Loucy (cell line): ENCODE data around the gene PALLD.

Experiments
- H2AFZ ChIP-seq: fragments of 200-600 bp; sonication (generic); 2 replicates; pipeline ENCODE4 v1.6.0; 2016; ENCODE audit warnings: antibody characterized with exemption, mild to moderate bottlenecking, low read length, moderate library complexity
- H3F3A ChIP-seq: fragments of 200-600 bp; 2 replicates; pipeline ENCODE4 v1.6.0; 2016; ENCODE audit warnings: antibody characterized with exemption, low read depth, mild to moderate bottlenecking
- H3K27me3 ChIP-seq: fragments of 200-600 bp; sonication (generic); 2 replicates; pipeline ENCODE4 v1.6.1; 2014; ENCODE audit warnings: low read length, mild to moderate bottlenecking; ENCODE audit not compliant: insufficient read depth, poor library complexity, severe bottlenecking
- H3K36me3 ChIP-seq: fragments of 200-600 bp; sonication (generic); 2 replicates; pipeline ENCODE4 v1.6.1; 2016; ENCODE audit warnings: low read length; ENCODE audit not compliant: insufficient read depth
- H3K4me1 ChIP-seq: fragments of 200-600 bp; sonication (generic); 2 replicates; pipeline ENCODE4 v1.5.1; 2014; ENCODE audit warnings: low read length, mild to moderate bottlenecking; ENCODE audit not compliant: insufficient read depth, poor library complexity, severe bottlenecking
- H3K4me2 ChIP-seq: fragments of 200-600 bp; sonication (generic); 2 replicates; pipeline ENCODE4 v1.6.0; 2014; ENCODE audit warnings: antibody characterized with exemption, low read length, low read depth, mild to moderate bottlenecking; ENCODE audit not compliant: poor library complexity, severe bottlenecking
- H3K4me3 ChIP-seq: fragments of 200-600 bp; sonication (generic); 2 replicates; pipeline ENCODE4 v1.5.1; 2014; ENCODE audit warnings: low read length, mild to moderate bottlenecking, mixed read lengths; ENCODE audit not compliant: poor library complexity, severe bottlenecking
- H3K79me2 ChIP-seq: fragments of 200-600 bp; sonication (generic); 2 replicates; pipeline ENCODE4 v1.6.1; 2014; ENCODE audit warnings: low read length; ENCODE audit not compliant: insufficient read depth
- H3K9ac ChIP-seq: fragments of 200-600 bp; sonication (generic); 2 replicates; pipeline ENCODE4 v1.6.0; 2014; ENCODE audit warnings: mild to moderate bottlenecking, low read depth, low read length, moderate library complexity; ENCODE audit not compliant: poor library complexity, severe bottlenecking
- H3K9me2 ChIP-seq: fragments of 200-600 bp; sonication (generic); replicated peaks from 2 replicates; pipeline ENCODE4 v1.6.1; 2016; ENCODE audit warnings: low read depth, low read length, mixed read lengths
- H3K9me3 ChIP-seq: fragments of 200-600 bp; sonication (generic); 2 replicates; pipeline ENCODE4 v1.6.1; 2014; ENCODE audit warnings: mild to moderate bottlenecking, antibody characterized with exemption, low read length, low read depth; ENCODE audit not compliant: insufficient read depth
- H4K20me1 ChIP-seq: fragments of 200-600 bp; sonication (generic); 2 replicates; pipeline ENCODE4 v1.6.0; 2014; ENCODE audit warnings: antibody characterized with exemption, low read length, mild to moderate bottlenecking; ENCODE audit not compliant: insufficient read depth, poor library complexity, severe bottlenecking
- CTCF ChIP-seq: fragments of 200-600 bp; sonication (generic); conservative IDR thresholded peaks from 2 replicates; pipeline ENCODE4 v1.5.1; 2014; ENCODE audit warnings: mild to moderate bottlenecking, antibody characterized with exemption, low read length
- EZH2phosphoT487 ChIP-seq: fragments of 200-600 bp; IDR thresholded peaks from 2 replicates; pipeline ENCODE4 v1.6.1; 2018; ENCODE audit warnings: antibody characterized with exemption, mild to moderate bottlenecking, moderate library complexity, borderline replicate concordance

The PALLD gene

GRCh38 chr4:168755598-168756477, 259.0 kb downstream of the PALLD start:
- no peaks in the 10 kb centered on the region for H3K9me3 ChIP-seq
- no peaks in the 10 kb centered on the region for H3K27me3 ChIP-seq
- no peak overlapping the region for H2AFZ ChIP-seq
- no peaks in the 10 kb centered on the region for H3K9me2 ChIP-seq
- H3K4me3 ChIP-seq: no peak overlapping the region
- no peak for TF ChIP-seq CTCF
- no peak for TF ChIP-seq EZH2phosphoT487
- no peak overlapping the region for H3K4me2 ChIP-seq
- no peaks in the 10 kb centered on the region for H3F3A ChIP-seq
- peaks cover 4% of the 10 kb centered on the region for H3K4me1 ChIP-seq
- H3K79me2 ChIP-seq: no peaks in the 10 kb centered on the region
- no peak overlapping the region for H3K9ac ChIP-seq
- no peaks in the 10 kb centered on the region for H4K20me1 ChIP-seq
- H3K36me3 ChIP-seq: no peaks in the 10 kb centered on the region

- Histone ChIP-seq H4K20me1 (no peaks in the 10 kb centered on the region), H3K4me1 (peaks cover 4% of the 10 kb centered on the region), H3F3A (no peaks in the 10 kb centered on the region), H3K27me3 (no peaks in the 10 kb centered on the region), H3K4me3 (no peak overlapping the region), H3K9me2 (no peaks in the 10 kb centered on the region), H3K4me2 (no peak overlapping the region), H3K9me3 (no peaks in the 10 kb centered on the region), H3K9ac (no peak overlapping the region), H3K36me3 (no peaks in the 10 kb centered on the region), H3K79me2 (no peaks in the 10 kb centered on the region), H2AFZ (no peak overlapping the region)
- no peak for TF ChIP-seq CTCF
These were observed 260.6 kb downstream of the PALLD start for GRCh38 chr4:168757500-168757899.

GRCh38 chr4:168758351-168758876, 261.6 kb downstream of the PALLD start:
- Histone ChIP-seq H3K79me2 (no peaks in the 10 kb centered on the region), H3K9me2 (no peaks in the 10 kb centered on the region), H2AFZ (no peak overlapping the region), H3K27me3 (no peaks in the 10 kb centered on the region), H3K9ac (no peak overlapping the region), H3K36me3 (no peaks in the 10 kb centered on the region), H4K20me1 (no peaks in the 10 kb centered on the region), H3F3A (no peaks in the 10 kb centered on the region), H3K9me3 (no peaks in the 10 kb centered on the region), H3K4me2 (no peak overlapping the region), H3K4me1 (peaks cover 4% of the 10 kb centered on the region), H3K4me3 (no peak overlapping the region)
- no peak for TF ChIP-seq CTCF
- TF ChIP-seq EZH2phosphoT487: no peak
